Thymus (tissue), 11 donors: Measurements from ENCODE around the gene DBR1. TPM values are rescaled to one million over a fixed set of nuclear protein-coding genes. Genes with fewer than 3 reads are reported as not detected.

ENCODE experiments used
- DNase-seq, 9 donors: peaks; one replicate each; pipeline ENCODE4 v3.0.0-alpha.2; 2013; ENCODE audit warnings: low spot score in 9 of 9, low read depth in 6 of 9, missing footprints in 1 of 9
- H3K27ac ChIP-seq, 2 donors: one replicate each; pipeline ENCODE4 v1.5.1; 2013; ENCODE audit warnings: control low read depth in 1 of 2, low read depth in 1 of 2, low read length in 1 of 2, mild to moderate bottlenecking in 1 of 2, moderate library complexity in 1 of 2
- H3K27me3 ChIP-seq, 2 donors: one replicate each; pipeline ENCODE4 v1.5.1; 2013; ENCODE audit warnings: low read length in 1 of 2; ENCODE audit not compliant: control insufficient read depth in 2 of 2, insufficient read depth in 1 of 2
- H3K36me3 ChIP-seq, 2 donors: one replicate each; pipeline ENCODE4 v1.5.1; 2013; ENCODE audit warnings: low read length in 1 of 2, mild to moderate bottlenecking in 1 of 2, moderate library complexity in 1 of 2; ENCODE audit not compliant: control insufficient read depth in 2 of 2, insufficient read depth in 2 of 2
- H3K4me1 ChIP-seq, 2 donors: one replicate each; pipeline ENCODE4 v1.5.1; 2013; ENCODE audit warnings: low read length in 2 of 2; ENCODE audit not compliant: control insufficient read depth in 2 of 2, insufficient read depth in 2 of 2
- H3K4me3 ChIP-seq, 2 donors: one replicate each; pipeline ENCODE4 v1.5.1; 2013; ENCODE audit warnings: low read length in 2 of 2, control low read depth in 1 of 2, mild to moderate bottlenecking in 1 of 2
- H3K9me3 ChIP-seq, 2 donors: one replicate each; pipeline ENCODE4 v1.5.1; 2013; ENCODE audit warnings: low read length in 1 of 2, mild to moderate bottlenecking in 1 of 2; ENCODE audit not compliant: control insufficient read depth in 2 of 2, insufficient read depth in 1 of 2
- WGBS: extraction: QIAGEN DNeasy Blood & Tissue Kit; methylation state at CpG from one replicate; pipeline ENCODE4 v1.1.7; 2013; 5-methylcytosine and 5-hydroxymethylcytosine counted together
- polyA plus RNA-seq: library from polyadenylated mRNA; stranded (reverse); fragments of 200-250 nt; gene quantifications from one replicate; pipeline ENCODE4 v1.2.3, GENCODE V29; 2013
- total RNA-seq: library from RNA; stranded (reverse); fragments of 120-200 nt; gene quantifications from one replicate; pipeline ENCODE4 v1.2.4, GENCODE V29; 2013
- donor health status: healthy.

The DBR1 gene
- total and polyA plus RNA-seq, 2 donors, result 12.7 to 16.4 TPM

DNA sequence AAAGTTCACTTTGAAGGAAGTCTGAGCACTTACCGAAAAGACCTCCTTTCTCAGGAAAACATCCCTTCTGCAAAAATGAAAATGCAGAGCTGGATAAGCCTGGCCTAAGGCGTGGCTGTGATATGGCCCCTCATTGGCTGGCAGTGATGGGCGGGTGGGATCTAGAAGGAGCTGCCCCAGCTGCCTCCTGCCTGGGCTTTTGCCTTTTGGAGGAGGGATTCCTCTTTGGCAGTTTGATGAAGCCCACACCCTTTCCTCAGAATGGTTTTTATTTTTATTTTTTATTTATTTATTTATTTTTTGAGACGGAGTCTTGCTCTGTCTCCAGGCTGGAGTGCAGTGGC, 55.3 kb downstream of the DBR1 start:
- H3K4me1 ChIP-seq, result peaks cover 5 to 8% of the 10 kb centered on the region in 2 donors
- H3K27me3 ChIP-seq, result peaks cover 12 to 34% of the 10 kb centered on the region in 2 donors
- peaks cover 0 to 3% of the 10 kb centered on the region in 2 donors for H3K9me3 ChIP-seq
- H3K27ac ChIP-seq, result no peak overlapping the region
- no peak overlapping the region for H3K4me3 ChIP-seq
- H3K36me3 ChIP-seq, result no peaks in the 10 kb centered on the region
- no peak for DNase-seq
- WGBS, result 91% methylated on average over 4 of the region's 4 CpGs

DNA sequence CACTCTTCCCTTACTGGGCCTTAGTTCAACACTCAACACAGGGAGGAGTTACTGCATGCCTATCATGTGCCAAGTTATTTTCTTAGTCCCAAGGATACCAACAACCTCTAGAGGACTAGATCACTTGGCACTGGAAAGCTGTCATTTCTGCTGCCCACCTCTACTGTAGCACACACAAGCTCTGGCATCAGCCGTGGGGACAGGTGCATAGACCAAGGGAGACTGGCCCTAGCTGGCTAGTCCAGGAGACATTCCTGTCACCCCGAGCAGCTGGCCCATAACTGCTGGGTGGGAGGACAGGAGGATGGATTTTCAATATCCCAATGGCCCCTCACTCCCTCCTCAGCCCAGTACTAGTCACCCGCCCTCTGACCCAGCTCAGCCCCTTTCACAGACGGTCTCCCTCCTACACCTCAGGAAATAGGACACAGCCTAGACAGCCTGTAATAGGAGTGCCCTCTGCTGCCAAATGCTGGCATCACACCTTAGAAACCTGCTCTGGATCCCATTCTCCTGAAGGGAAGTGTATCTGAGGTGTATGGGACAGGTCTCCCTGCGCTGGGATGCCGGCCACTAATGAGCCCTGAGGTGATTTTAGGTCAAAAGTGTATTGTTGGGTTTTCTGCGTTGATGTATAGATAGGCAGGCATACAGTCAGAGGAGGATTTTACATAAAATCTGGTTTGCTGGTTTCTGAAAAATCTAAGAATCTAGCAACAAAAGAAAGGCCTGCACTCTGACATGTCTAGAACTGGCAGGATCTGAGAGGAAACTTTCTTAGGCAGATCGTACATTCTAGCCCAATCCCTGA, 55.9 kb downstream of the DBR1 start:
- H3K27me3 ChIP-seq, result peaks cover 12 to 39% of the 10 kb centered on the region in 2 donors
- no peaks in the 10 kb centered on the region for H3K9me3 ChIP-seq
- peak in 8 of 9 donors; percentile 6 to 54 (median 18) for DNase-seq
- H3K4me3 ChIP-seq, result no peak overlapping the region
- WGBS, result 54% methylated on average over 8 of the region's 8 CpGs
- peaks cover 5 to 8% of the 10 kb centered on the region in 2 donors for H3K4me1 ChIP-seq
- H3K27ac ChIP-seq, result no peak overlapping the region
- H3K36me3 ChIP-seq, result no peaks in the 10 kb centered on the region

DNA sequence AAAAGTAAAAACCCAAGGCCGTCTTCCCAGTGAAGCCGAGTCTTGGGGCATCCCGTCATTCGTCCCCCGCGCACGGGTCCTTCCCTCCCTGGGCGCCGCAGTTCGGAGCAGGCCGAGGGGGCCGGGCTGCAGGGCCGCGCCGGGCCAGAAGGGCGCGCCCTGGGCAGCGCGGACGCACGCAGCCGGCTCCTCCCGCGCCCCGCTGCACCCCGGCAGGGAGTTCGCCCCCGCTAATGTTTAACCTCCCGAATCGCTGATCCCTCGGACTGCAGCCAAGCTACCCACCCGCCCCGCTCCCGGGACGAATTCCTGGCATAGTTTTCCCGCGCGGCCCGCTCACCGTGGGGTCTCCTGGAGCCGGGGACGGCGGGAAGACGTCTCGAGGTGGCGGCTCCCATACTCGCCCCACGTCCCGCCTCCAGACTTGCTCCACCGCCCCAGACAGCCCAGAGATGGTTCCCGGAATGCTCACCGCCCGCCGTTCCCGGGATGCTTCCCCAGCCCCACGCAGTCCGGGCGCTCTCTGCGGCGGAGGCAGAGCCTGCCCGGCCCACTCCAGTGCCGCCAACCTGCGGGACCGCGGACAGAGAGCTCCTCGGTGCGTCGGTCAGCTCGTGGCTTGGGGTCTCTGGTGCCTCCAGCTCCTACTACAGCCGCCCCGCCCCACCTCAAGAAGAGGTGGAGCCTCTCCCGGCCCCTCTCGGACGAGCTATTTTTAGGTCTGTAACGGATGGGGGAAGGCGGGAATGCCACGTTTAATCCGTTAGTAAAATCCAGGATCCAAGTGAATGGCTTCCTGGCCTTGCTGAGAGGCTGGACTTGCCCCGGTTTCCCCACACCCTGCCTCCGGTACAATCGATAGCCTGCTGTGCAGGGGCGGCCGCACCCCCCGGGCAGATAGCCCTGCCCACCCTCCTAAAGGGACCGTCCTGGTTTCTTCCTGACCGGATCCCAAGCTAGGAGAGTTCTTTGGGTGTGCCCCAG, 59.4 kb downstream of the DBR1 start, which contains the start of gene DZIP1L:
TSS of gene DZIP1L (minus strand) at position 621 of the 984 bp plus-strand sequence. CDS start 11,637 bp downstream, outside the sequence.
- 2% methylated on average over 86 of the region's 86 CpGs for WGBS

DNA sequence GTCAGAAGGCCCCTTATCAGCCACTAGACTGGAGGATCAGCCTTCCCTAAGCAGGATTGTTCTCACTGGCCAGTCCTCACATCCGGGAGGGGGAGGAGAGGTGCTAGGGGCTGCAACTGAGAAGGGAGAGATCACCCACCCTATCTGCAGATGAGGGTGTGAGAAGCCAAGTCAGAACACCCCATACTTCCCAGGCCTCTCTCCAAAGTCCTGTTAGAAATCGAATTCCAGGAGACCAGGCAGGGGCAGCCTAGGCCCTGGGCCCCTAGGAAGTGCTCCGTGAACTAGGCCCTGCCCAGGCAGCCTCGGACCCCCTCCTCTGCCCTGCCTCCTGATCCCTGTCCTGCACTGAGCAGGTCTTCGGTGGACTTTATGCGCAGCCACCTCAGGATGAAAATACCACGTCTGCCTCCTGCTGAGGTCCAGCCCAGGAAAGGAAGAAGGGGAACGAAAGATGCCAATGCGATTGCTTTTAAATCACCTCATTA, 60.2 kb downstream of the DBR1 start:
- Histone ChIP-seq H3K4me1 (peaks cover 5 to 8% of the 10 kb centered on the region in 2 donors), H3K9me3 (no peaks in the 10 kb centered on the region), H3K4me3 (peak overlapping the region in 1 of 2 donors; percentile 57), H3K27me3 (peaks cover 12 to 45% of the 10 kb centered on the region in 2 donors), H3K27ac (no peak overlapping the region), H3K36me3 (no peaks in the 10 kb centered on the region)
- WGBS, result 51% methylated on average over 9 of the region's 9 CpGs
- no peak for DNase-seq

More for the DNA sequence above, 59.4 kb downstream of the DBR1 start, which contains the start of gene DZIP1L:
- peaks cover 5 to 8% of the 10 kb centered on the region in 2 donors for H3K4me1 ChIP-seq
- no peaks in the 10 kb centered on the region for H3K9me3 ChIP-seq
- H3K4me3 ChIP-seq, result peak within 1 kb of the TSS; percentile 42 to 57
- DNase-seq, result peak in 2 of 9 donors; percentile 16 to 30
- no peaks in the 10 kb centered on the region for H3K36me3 ChIP-seq
- H3K27me3 ChIP-seq, result peaks cover 12 to 45% of the 10 kb centered on the region in 2 donors
- H3K27ac ChIP-seq, result peak within 1 kb of the TSS in 1 of 2 donors; percentile 65

DNA sequence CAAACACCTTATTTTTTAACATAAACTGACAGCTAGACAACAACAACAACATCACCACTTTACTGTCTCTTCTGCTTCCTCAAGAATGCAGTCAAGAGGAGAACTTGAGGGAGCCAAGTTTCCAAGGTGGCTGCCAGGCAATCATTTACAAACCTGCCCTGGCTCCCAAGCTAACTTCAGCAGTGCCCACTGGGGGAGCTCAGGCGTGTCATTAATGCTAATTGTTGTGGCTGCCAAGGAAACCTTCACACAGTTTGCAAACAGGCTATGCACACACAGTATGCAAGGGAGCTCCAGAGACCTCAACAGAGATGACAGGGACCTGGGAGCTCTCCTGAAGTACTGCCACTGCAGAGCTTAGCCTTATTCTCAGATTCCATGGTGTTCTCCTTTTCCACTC, 61.4 kb downstream of the DBR1 start:
- Histone ChIP-seq H3K9me3 (no peaks in the 10 kb centered on the region), H3K4me1 (peaks cover 5 to 8% of the 10 kb centered on the region in 2 donors), H3K4me3 (no peak overlapping the region), H3K27me3 (peaks cover 12 to 40% of the 10 kb centered on the region in 2 donors), H3K27ac (no peak overlapping the region), H3K36me3 (no peaks in the 10 kb centered on the region)
- WGBS, result 89% methylated on average over 1 of the region's 1 CpG
- no peak for DNase-seq

DNA sequence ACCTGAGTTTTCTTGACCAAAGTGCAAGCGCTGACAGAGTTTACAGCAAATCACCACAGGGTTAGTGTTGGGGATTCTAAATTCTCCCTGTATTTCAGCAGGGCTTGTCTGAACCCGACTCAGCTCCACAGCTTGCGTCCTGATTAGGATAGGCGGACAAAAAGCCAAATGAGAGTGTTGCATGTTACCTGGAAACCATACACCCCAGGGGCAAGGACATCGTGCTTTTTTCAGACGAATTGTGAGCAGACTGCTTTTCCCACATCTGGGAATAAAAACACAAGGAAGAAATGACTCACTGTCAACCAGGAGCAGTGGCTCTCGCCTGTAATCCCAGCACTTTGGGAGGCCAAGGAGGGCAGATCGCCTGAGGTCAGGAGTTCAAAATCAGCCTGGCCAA, 62.4 kb downstream of the DBR1 start:
- Histone ChIP-seq H3K27me3 (peaks cover 12 to 39% of the 10 kb centered on the region in 2 donors), H3K9me3 (no peaks in the 10 kb centered on the region), H3K36me3 (no peaks in the 10 kb centered on the region), H3K27ac (no peak overlapping the region), H3K4me3 (no peak overlapping the region), H3K4me1 (peaks cover 5 to 8% of the 10 kb centered on the region in 2 donors)
- no peak for DNase-seq
- 93% methylated on average over 8 of the region's 8 CpGs for WGBS

Other genes with a start within 250 kb of the DBR1 start
- 0.28 TPM for gene CLDN18, start 164.8 kb downstream of the DBR1 start, total RNA-seq
- gene CLDN18, start 164.8 kb downstream of the DBR1 start, polyA plus RNA-seq, result 0.62 TPM
- gene DZIP1L, start 59.3 kb downstream of the DBR1 start, total RNA-seq, result 1.1 TPM
- 1.5 TPM for gene DZIP1L, start 59.3 kb downstream of the DBR1 start, polyA plus RNA-seq
- 0.05 TPM for gene A4GNT, start 42.5 kb downstream of the DBR1 start, total RNA-seq
- gene A4GNT, start 42.5 kb downstream of the DBR1 start, polyA plus RNA-seq, result not detected
- gene ARMC8, start 12.4 kb upstream of the DBR1 start, total RNA-seq, result 39.6 TPM
- gene ARMC8, start 12.4 kb upstream of the DBR1 start, polyA plus RNA-seq, result 29.2 TPM
- gene NME9, start 154.9 kb upstream of the DBR1 start, total RNA-seq, result 0.42 TPM
- gene NME9, start 154.9 kb upstream of the DBR1 start, polyA plus RNA-seq, result 1.5 TPM
- gene MRAS, start 173.7 kb upstream of the DBR1 start, total RNA-seq, result 4.7 TPM
- gene MRAS, start 173.7 kb upstream of the DBR1 start, polyA plus RNA-seq, result 11.7 TPM